GM19324 (cell line): ENCODE data around the gene HADH.
"Not testable (repeated sequence)": the region's sequence is repeated elsewhere in the genome, so short reads cannot be mapped to it uniquely, and the experiment has no call there.

Experiments
- ATAC-seq: cut with Tn5 transposase; IDR thresholded peaks from one replicate; pipeline ENCODE4 v1.9.1; 2021; ENCODE audit warnings: mild to moderate bottlenecking, moderate library complexity; ENCODE audit not compliant: unreplicated experiment, low FRiP score

HADH gene

GRCh38 chr4:108029016-108029720 lies 39.5 kb downstream of the HADH start:
- no peak for ATAC-seq

- ATAC-seq: no peak
Measured at GRCh38 chr4:108029731-108030130, 40.0 kb downstream of the HADH start.

GRCh38 chr4:108030332-108030731 lies 40.6 kb downstream of the HADH start:
- no peak for ATAC-seq

GRCh38 chr4:108031427-108032083 lies 41.9 kb downstream of the HADH start:
- ATAC-seq: no peak

DNA sequence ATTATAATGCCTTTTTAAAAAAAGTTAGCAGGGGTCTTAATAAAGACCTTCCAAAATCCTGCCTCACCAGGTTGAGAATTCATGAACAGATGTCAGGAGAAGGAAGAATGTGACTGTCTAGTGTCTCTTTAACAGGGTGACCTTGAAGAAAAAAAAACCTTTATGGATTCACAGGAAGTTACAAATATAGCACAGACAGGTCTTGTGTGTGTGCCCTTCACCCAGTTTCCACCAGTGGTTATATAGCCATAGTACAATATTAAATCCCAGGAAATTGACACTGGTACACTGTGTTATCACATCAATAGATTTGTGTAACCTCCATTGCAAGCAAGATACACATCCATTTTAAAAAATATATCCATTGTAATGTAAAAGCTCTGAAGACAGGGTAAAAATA lies 43.7 kb downstream of the HADH start:
- ATAC-seq: no peak

GRCh38 chr4:108034565-108034964 lies 44.9 kb downstream of the HADH start:
- no peak for ATAC-seq

GRCh38 chr4:108035691-108036090 lies 46.0 kb downstream of the HADH start:
- ATAC-seq: no peak

- ATAC-seq: peak; percentile 81
Measured at GRCh38 chr4:108036213-108036612, 46.5 kb downstream of the HADH start.

GRCh38 chr4:108037884-108038283 lies 48.2 kb downstream of the HADH start:
- ATAC-seq: no peak

GRCh38 chr4:108042927-108043326 lies 53.2 kb downstream of the HADH start:
- no peak for ATAC-seq

DNA sequence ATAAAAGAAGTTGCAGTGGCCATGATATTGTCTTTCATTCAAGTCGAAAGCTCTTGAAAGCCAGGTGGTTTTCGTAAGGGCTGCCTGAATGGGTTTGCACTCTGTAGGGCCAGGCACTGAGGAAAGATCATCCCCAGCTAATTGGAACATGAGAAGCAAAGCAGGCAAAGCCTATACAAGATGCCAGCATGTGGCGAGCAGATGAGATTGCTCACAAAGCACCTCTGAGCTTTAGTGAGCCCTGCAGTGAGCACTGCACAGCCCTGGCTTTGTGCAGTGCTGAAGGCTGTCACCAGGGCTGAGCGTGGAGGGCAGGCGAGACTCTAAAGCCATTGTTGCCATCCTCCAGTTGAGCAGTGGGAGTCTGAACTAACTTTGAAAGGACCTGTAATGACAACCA lies 53.8 kb downstream of the HADH start:
- no peak for ATAC-seq

GRCh38 chr4:108044951-108045686 lies 55.4 kb downstream of the HADH start:
- ATAC-seq: no peak

GRCh38 chr4:108045687-108046024 lies 56.0 kb downstream of the HADH start:
- no peak for ATAC-seq

DNA sequence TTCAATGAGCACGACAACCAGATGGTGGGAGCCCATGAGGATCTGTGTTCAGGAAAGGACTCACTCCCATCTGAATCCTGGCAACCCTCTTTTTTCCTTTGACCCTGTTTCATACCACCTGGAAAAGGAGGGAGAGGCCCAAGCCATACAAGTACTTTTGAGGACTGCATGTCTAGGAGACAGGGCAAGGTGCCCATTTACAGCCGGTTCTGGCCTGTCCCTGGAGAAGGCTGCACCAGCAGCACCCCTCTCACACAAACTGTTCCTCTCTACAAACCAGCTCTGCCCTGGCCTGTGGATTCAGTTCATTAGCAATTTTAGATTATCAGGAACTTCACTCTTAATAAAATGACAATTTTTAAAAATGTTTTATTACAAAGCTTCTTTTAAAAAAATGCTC lies 57.5 kb downstream of the HADH start:
- ATAC-seq: no peak

DNA sequence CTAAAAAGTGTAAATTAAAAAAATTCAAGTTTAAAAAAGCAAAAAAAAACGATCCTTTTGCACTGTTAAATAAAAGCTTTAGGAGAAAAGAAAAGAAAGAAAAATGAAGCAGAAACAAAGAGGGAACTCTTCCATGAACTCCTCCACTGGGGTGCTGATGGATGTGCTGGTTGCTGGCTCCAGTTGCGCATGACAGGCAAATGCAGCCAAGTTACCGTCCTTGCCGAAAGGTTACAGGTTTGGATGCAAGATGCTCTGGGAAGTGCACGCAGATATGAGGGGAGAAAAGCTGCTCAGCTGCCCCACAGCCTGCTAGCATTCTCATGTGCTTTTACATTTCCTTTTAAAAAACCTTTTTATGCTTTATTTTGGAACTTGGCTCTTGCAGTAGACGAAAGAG lies 58.5 kb downstream of the HADH start:
- no peak for ATAC-seq

DNA sequence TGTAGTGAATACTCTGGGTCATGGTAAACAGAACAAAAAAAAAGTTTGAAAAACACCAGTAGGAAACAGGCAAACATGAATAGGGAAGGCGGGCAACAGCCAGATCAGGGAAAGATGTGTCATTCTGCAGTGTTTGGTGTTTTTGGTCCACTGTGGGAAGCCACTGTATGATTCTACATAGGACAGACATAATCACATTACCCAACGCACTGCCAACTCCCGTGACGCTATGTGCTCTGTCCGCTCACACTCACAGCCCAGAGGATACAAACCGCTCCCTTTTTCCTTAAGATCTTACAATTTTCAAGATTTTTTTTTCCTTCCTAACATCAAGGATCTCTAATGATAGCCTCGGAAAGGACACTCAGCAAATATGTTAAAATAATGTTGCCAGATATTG lies 59.3 kb downstream of the HADH start:
- ATAC-seq: no peak

- no peak for ATAC-seq
Measured at GRCh38 chr4:108049406-108049805, 59.7 kb downstream of the HADH start.

DNA sequence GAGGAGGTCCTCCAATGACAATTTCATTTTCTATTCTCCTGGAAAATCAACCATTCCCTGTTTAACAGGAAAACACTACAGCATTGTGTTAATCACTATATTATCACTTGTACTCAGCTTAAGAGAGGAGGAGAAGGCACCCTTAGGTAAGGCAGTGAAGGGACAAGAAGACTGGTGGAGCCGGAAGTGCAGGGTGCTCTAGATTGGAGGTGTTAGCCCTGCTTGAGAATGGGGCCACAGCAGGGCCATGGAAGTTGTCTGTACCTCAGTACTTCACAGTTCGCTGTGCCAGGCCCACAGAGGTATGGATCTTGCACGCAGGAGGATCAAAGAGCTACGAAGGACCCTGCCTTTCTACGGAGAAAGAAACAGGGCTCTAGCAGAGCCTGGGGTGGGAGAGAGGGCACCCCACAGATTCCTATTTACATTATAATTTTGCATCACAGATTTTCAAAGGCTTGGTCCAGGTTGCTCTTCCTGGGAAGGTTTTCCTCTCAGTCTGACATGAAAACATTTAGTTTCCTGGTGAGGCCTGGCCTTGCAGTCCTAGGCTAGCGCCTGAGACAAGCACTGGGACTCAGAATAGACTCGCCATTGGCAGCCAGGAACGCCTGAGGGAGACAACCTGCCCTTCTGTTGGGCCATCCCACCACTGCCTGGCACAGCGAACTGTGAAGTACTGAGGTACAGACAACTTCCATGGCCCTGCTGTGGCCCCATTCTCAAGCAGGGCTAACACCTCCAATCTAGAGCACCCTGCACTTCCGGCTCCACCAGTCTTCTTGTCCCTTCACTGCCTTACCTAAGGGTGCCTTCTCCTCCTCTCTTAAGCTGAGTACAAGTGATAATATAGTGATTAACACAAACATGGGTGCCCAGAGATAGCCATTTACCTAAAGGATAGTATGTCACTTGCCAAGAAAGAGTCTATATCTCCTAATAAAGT lies 60.8 kb downstream of the HADH start:
- not testable (repeated sequence) for ATAC-seq

DNA sequence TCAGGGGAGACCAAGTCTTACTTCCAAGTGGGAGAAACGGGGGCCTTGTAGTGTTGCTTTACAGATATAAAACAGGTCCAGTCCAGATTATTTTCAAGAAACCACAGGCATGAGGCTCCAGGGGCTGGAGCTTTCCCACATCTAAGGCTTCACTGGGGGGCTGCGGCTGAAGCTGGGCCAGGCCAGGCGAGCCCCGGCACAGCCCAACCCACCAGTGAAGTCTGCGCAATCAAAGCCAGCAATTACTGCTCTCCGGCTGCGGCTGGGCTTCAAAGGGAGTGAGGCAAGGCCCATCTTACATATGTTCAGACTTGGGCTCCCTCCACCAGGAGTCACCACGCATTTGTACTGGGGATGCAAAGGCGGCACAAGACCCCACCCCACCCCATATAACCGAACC lies 61.7 kb downstream of the HADH start:
- ATAC-seq: no peak

- no peak for ATAC-seq
Measured at GRCh38 chr4:108052558-108053120, 63.0 kb downstream of the HADH start.
